KMS-11 (cell line): Measurements from ENCODE around the gene PRICKLE2.

ENCODE experiments used
- H2AFZ ChIP-seq: fragments of 200-600 bp; sonication (generic); 2 replicates; pipeline ENCODE4 v1.6.1; 2016; ENCODE audit warnings: antibody characterized with exemption, mixed run types, low read depth
- H3K27ac ChIP-seq: fragments of 200-600 bp; sonication (generic); 2 replicates; pipeline ENCODE4 v1.6.1; 2016; ENCODE audit warnings: mild to moderate bottlenecking, mixed run types
- H3K27me3 ChIP-seq: fragments of 200-600 bp; sonication (generic); 2 replicates; pipeline ENCODE4 v1.6.1; 2017; ENCODE audit warnings: mild to moderate bottlenecking, low read depth, mixed run types, moderate library complexity; ENCODE audit not compliant: insufficient read depth
- H3K36me3 ChIP-seq: fragments of 200-600 bp; sonication (generic); 2 replicates; pipeline ENCODE4 v1.6.1; 2017; ENCODE audit warnings: mild to moderate bottlenecking, mixed run types; ENCODE audit not compliant: insufficient read depth
- H3K4me1 ChIP-seq: fragments of 200-600 bp; sonication (generic); 2 replicates; pipeline ENCODE4 v1.6.1; 2016; ENCODE audit warnings: mild to moderate bottlenecking, low read depth, mixed run types; ENCODE audit not compliant: poor library complexity, severe bottlenecking
- H3K4me2 ChIP-seq: fragments of 200-600 bp; sonication (generic); 2 replicates; pipeline ENCODE4 v1.7.0; 2016; ENCODE audit warnings: mild to moderate bottlenecking, mixed run types
- H3K4me3 ChIP-seq: fragments of 200-600 bp; sonication (generic); IDR thresholded peaks from 2 replicates; pipeline ENCODE4 v1.6.1; 2017; ENCODE audit warnings: low read depth, low read length, mixed read lengths; ENCODE audit not compliant: insufficient read depth
- H3K79me2 ChIP-seq: fragments of 200-600 bp; sonication (generic); 2 replicates; pipeline ENCODE4 v1.6.1; 2016; ENCODE audit warnings: low read depth, mixed run types; ENCODE audit not compliant: insufficient read depth
- H3K9ac ChIP-seq: fragments of 200-600 bp; sonication (generic); 2 replicates; pipeline ENCODE4 v1.6.1; 2016; ENCODE audit warnings: mild to moderate bottlenecking, mixed run types
- H4K20me1 ChIP-seq: fragments of 200-600 bp; sonication (generic); 2 replicates; pipeline ENCODE4 v1.6.1; 2016; ENCODE audit warnings: mild to moderate bottlenecking, mixed run types; ENCODE audit not compliant: insufficient read depth
- TF ChIP-seq, protein P1 (sequence below): fragments of 200-600 bp; sonication (generic); conservative IDR thresholded peaks from 2 replicates; pipeline ENCODE4 v1.6.1; 2017; ENCODE audit warnings: low read depth, mild to moderate bottlenecking, antibody characterized with exemption, low read length, moderate library complexity, mixed read lengths

Gene PRICKLE2, protein sequence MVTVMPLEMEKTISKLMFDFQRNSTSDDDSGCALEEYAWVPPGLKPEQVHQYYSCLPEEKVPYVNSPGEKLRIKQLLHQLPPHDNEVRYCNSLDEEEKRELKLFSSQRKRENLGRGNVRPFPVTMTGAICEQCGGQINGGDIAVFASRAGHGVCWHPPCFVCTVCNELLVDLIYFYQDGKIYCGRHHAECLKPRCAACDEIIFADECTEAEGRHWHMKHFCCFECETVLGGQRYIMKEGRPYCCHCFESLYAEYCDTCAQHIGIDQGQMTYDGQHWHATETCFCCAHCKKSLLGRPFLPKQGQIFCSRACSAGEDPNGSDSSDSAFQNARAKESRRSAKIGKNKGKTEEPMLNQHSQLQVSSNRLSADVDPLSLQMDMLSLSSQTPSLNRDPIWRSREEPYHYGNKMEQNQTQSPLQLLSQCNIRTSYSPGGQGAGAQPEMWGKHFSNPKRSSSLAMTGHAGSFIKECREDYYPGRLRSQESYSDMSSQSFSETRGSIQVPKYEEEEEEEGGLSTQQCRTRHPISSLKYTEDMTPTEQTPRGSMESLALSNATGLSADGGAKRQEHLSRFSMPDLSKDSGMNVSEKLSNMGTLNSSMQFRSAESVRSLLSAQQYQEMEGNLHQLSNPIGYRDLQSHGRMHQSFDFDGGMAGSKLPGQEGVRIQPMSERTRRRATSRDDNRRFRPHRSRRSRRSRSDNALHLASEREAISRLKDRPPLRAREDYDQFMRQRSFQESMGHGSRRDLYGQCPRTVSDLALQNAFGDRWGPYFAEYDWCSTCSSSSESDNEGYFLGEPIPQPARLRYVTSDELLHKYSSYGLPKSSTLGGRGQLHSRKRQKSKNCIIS

DNA sequence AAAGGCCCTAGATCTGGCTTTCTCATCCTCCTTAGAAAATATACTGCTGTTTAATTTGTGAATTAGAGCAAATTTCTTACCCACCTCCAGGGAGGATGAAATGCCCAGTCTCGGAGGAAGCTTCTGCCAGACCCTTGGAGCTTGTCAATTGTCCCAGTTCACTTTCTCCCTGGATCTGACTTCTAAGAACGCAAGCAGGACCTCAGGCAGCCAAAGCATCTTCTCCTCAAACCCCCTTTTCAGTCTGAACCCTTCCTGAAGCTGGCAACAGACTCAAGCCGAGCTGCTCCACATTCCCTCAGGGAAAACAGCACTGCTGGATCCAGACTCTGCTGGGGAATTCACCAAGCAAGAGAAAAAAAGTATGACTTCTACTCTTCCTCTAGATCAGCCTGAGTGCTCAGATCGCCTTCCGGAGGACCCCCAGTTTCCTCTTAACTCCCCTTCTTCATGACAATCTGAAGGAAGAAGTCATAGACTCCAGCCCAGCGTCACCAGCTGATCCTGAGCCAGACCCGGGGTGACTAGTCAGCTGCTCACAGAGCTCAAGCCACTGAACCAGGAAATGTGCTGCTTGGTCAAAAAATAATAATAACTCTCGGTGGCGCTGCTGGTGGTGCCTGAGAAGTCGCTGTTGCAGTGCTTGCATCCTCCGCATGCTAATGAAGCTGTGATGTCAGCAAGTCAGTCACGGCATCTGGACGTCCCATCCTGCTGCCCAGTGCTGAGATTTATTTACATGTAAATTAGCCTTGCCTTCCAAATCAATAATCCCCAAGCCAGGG, at the start of gene PRICKLE2:
Gene PRICKLE2 (minus strand): TSS at position 641 of the 785 bp plus-strand sequence. CDS start 26,539 bp downstream, outside the sequence.
- Histone ChIP-seq H3K79me2 (no peaks in the 10 kb centered on the region), H3K36me3 (no peaks in the 10 kb centered on the region), H3K4me3 (peak within 1 kb of the TSS; percentile 44), H4K20me1 (no peaks in the 10 kb centered on the region), H3K4me2 (peak within 1 kb of the TSS; percentile 74), H3K4me1 (no peaks in the 10 kb centered on the region), H3K9ac (peak within 1 kb of the TSS; percentile 67), H3K27ac (peak within 1 kb of the TSS; percentile 83), H2AFZ (peak within 1 kb of the TSS; percentile 91), H3K27me3 (no peaks in the 10 kb centered on the region)
- TF ChIP-seq, protein P1, sequence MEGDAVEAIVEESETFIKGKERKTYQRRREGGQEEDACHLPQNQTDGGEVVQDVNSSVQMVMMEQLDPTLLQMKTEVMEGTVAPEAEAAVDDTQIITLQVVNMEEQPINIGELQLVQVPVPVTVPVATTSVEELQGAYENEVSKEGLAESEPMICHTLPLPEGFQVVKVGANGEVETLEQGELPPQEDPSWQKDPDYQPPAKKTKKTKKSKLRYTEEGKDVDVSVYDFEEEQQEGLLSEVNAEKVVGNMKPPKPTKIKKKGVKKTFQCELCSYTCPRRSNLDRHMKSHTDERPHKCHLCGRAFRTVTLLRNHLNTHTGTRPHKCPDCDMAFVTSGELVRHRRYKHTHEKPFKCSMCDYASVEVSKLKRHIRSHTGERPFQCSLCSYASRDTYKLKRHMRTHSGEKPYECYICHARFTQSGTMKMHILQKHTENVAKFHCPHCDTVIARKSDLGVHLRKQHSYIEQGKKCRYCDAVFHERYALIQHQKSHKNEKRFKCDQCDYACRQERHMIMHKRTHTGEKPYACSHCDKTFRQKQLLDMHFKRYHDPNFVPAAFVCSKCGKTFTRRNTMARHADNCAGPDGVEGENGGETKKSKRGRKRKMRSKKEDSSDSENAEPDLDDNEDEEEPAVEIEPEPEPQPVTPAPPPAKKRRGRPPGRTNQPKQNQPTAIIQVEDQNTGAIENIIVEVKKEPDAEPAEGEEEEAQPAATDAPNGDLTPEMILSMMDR, result no peak

DNA sequence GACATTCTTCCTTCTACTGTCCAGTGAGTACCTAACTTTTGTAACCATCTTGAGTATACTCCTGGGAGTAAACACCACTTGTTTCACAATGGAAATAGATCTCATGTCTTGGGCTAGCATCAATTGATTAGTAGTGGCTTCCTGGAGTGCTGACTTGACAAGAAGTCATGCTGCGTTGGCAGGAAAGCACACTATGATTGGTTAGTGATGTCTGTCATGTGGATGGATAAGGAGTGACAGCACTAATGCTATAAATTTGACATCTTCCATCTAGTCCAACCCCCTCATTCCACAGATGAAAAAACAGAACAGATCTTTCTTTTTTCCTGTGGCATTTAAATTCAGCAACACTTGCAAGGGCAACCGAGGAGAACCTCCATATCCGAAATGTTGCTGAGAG, 47.6 kb upstream of the PRICKLE2 start:
- Histone ChIP-seq H3K36me3 (no peaks in the 10 kb centered on the region), H3K4me2 (no peak overlapping the region), H3K79me2 (no peaks in the 10 kb centered on the region), H3K4me1 (no peaks in the 10 kb centered on the region), H4K20me1 (no peaks in the 10 kb centered on the region), H3K9ac (no peak overlapping the region), H2AFZ (no peak overlapping the region), H3K27me3 (no peaks in the 10 kb centered on the region), H3K4me3 (no peak overlapping the region), H3K27ac (no peak overlapping the region)
- TF ChIP-seq, protein P1, result no peak

DNA sequence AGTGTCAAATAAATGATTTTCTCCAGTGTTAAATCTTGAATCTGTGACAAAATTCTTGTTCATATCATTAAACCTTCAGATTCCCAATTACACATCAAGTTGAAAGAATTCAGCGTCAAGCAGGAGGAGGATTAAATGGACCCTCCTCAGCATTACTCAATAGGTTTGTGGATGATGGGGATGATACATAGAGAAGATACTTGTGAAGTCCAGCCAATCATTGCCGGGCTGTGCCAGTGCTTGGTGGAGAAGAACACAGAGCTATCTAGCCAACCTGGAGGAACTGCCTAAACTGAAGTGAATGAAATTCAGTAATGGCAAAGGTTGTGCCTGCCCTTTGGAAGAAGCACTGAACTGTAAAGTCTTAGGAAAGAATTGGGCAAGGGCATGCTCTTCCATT, 47.0 kb upstream of the PRICKLE2 start:
- H3K27me3 ChIP-seq, result no peaks in the 10 kb centered on the region
- no peak overlapping the region for H2AFZ ChIP-seq
- TF ChIP-seq, protein P1, result no peak
- no peaks in the 10 kb centered on the region for H3K4me1 ChIP-seq
- no peaks in the 10 kb centered on the region for H4K20me1 ChIP-seq
- H3K9ac ChIP-seq, result no peak overlapping the region
- no peaks in the 10 kb centered on the region for H3K79me2 ChIP-seq
- H3K4me2 ChIP-seq, result no peak overlapping the region
- no peaks in the 10 kb centered on the region for H3K36me3 ChIP-seq
- no peak overlapping the region for H3K4me3 ChIP-seq
- H3K27ac ChIP-seq, result no peak overlapping the region

DNA sequence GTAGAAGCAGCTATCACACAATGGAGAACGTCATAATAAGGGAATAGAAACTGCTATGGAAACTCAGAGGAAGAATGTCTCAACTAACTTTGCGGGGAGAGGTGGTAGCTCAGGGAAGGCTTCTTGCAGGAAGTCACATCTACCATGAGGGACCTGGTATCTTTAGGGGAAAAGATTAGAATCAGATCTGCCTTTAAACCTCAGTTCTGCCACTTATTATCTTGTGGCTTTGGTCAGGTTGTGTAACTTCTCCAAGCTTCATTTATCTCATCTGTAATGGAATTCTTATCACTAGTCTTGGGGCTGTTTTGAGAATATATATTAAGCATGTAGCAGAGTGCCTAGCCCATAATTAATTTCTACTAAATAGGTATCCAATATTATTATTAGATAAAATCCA, 46.4 kb upstream of the PRICKLE2 start:
- H3K27ac ChIP-seq, result no peak overlapping the region
- H3K27me3 ChIP-seq, result no peaks in the 10 kb centered on the region
- no peaks in the 10 kb centered on the region for H3K36me3 ChIP-seq
- no peak overlapping the region for H3K9ac ChIP-seq
- H3K79me2 ChIP-seq, result no peaks in the 10 kb centered on the region
- no peak overlapping the region for H2AFZ ChIP-seq
- no peaks in the 10 kb centered on the region for H4K20me1 ChIP-seq
- H3K4me1 ChIP-seq, result no peaks in the 10 kb centered on the region
- TF ChIP-seq, protein P1, result no peak
- H3K4me3 ChIP-seq, result no peak overlapping the region
- H3K4me2 ChIP-seq, result no peak overlapping the region
